ENCODE results near the gene BBS1.
A peak's percentile ranks its signal among the peaks of the same experiment; 100 is the strongest.

BBS1 gene

GRCh38 chr11:66570850-66571180 is 60.4 kb downstream of the BBS1 start:
- H3K79me2 ChIP-seq (ENCODE audit: control insufficient read depth, low read length), result no peaks in the 10 kb centered on the region
- TF ChIP-seq CTCF (IDR thresholded peaks at IDR 0.05; ENCODE audit: low read depth, low read length, poor library complexity, severe bottlenecking) (no peak), EZH2phosphoT487 (IDR thresholded peaks at IDR 0.05; ENCODE audit: borderline replicate concordance, low read length) (no peak)
- H3F3A ChIP-seq (ENCODE audit: control insufficient read depth, insufficient read depth), result no peaks in the 10 kb centered on the region
- no peaks in the 10 kb centered on the region for H3K9me3 ChIP-seq (ENCODE audit: control insufficient read depth, insufficient read depth, low read length)
- peaks cover 11% of the 10 kb centered on the region for H3K4me1 ChIP-seq (ENCODE audit: control insufficient read depth, low read length)
- no peak overlapping the region for H3K4me3 ChIP-seq (ENCODE audit: low read length)
- no peaks in the 10 kb centered on the region for H3K36me3 ChIP-seq (ENCODE audit: control insufficient read depth, low read length)
- H3K27me3 ChIP-seq (ENCODE audit: control insufficient read depth, low read length), result peaks cover 28% of the 10 kb centered on the region
- no peaks in the 10 kb centered on the region for H3K9me2 ChIP-seq (replicated peaks; ENCODE audit: control insufficient read depth, low read length)
- H4K20me1 ChIP-seq (ENCODE audit: control insufficient read depth, insufficient read depth, low read depth, low read length), result no peaks in the 10 kb centered on the region
- H3K27ac ChIP-seq (ENCODE audit: low read depth, low read length), result no peak overlapping the region
- no peak overlapping the region for H3K4me2 ChIP-seq (ENCODE audit: low read length)

DNA sequence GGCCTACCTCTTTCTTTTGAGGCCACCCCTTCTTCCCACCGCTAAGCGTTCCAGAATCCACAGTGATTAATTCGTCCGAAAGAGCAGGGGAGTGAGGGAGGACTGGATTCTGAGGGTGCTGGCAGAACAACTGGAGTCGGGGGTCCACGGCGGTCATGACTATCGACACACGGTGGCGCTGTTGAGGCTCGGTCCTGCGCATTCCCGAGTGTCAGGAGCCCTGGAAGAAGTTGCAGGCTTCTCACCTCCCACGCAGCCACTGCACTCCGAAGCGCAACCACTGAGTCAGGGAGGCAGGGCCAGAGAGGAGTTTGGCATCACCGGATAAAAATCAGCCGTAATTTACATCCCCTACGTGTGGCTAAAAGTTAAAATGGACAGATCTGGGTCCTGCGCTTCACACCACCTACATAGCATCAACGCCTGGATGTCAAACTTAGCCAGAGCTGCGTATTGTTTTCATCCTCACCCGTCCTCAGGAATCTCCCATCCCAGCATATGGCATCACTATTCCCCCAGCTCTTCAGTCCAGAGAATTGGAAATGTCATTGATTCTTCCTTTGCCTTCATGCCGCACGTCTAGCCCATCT is 68.7 kb downstream of the BBS1 start:
- Histone ChIP-seq H3F3A (ENCODE audit: control insufficient read depth, insufficient read depth) (no peaks in the 10 kb centered on the region), H3K27me3 (ENCODE audit: control insufficient read depth, low read length) (no peaks in the 10 kb centered on the region), H3K9me2 (replicated peaks; ENCODE audit: control insufficient read depth, low read length) (no peaks in the 10 kb centered on the region), H3K36me3 (ENCODE audit: control insufficient read depth, low read length) (no peaks in the 10 kb centered on the region), H4K20me1 (ENCODE audit: control insufficient read depth, insufficient read depth, low read depth, low read length) (no peaks in the 10 kb centered on the region), H3K4me3 (ENCODE audit: low read length) (no peak overlapping the region), H3K4me2 (ENCODE audit: low read length) (0 out of 2 replicates have a peak overlapping the region, but pooled peaks have one; percentile 24), H3K79me2 (ENCODE audit: control insufficient read depth, low read length) (no peaks in the 10 kb centered on the region), H3K27ac (ENCODE audit: low read depth, low read length) (no peak overlapping the region), H3K4me1 (ENCODE audit: control insufficient read depth, low read length) (peaks cover 3% of the 10 kb centered on the region; the same call in 1 of the 2 replicates), H3K9me3 (ENCODE audit: control insufficient read depth, insufficient read depth, low read length) (peaks cover 9% of the 10 kb centered on the region; the same call in 1 of the 2 replicates)
- TF ChIP-seq EZH2phosphoT487 (IDR thresholded peaks at IDR 0.05; ENCODE audit: borderline replicate concordance, low read length) (no peak), CTCF (IDR thresholded peaks at IDR 0.05; ENCODE audit: low read depth, low read length, poor library complexity, severe bottlenecking) (peak; percentile 89)

GRCh38 chr11:66580803-66581202 is 70.4 kb downstream of the BBS1 start:
- Histone ChIP-seq H3K36me3 (ENCODE audit: control insufficient read depth, low read length) (no peaks in the 10 kb centered on the region), H3K4me3 (ENCODE audit: low read length) (no peak overlapping the region), H4K20me1 (ENCODE audit: control insufficient read depth, insufficient read depth, low read depth, low read length) (no peaks in the 10 kb centered on the region), H3F3A (ENCODE audit: control insufficient read depth, insufficient read depth) (no peaks in the 10 kb centered on the region), H3K27ac (ENCODE audit: low read depth, low read length) (no peak overlapping the region), H3K4me2 (ENCODE audit: low read length) (no peak overlapping the region), H3K27me3 (ENCODE audit: control insufficient read depth, low read length) (0 out of 2 replicates have a peak, but pooled peaks cover 3% of the 10 kb centered on the region), H3K9me2 (replicated peaks; ENCODE audit: control insufficient read depth, low read length) (no peaks in the 10 kb centered on the region), H3K4me1 (ENCODE audit: control insufficient read depth, low read length) (peaks cover 3% of the 10 kb centered on the region; the same call in 1 of the 2 replicates), H3K79me2 (ENCODE audit: control insufficient read depth, low read length) (no peaks in the 10 kb centered on the region), H3K9me3 (ENCODE audit: control insufficient read depth, insufficient read depth, low read length) (peaks cover 9% of the 10 kb centered on the region; the same call in 1 of the 2 replicates)
- TF ChIP-seq EZH2phosphoT487 (IDR thresholded peaks at IDR 0.05; ENCODE audit: borderline replicate concordance, low read length), result no peak
- no peak for TF ChIP-seq CTCF (IDR thresholded peaks at IDR 0.05; ENCODE audit: low read depth, low read length, poor library complexity, severe bottlenecking)
